A549 (cell line): ENCODE data around the gene SLIT3. TPM values are rescaled to one million over a fixed set of nuclear protein-coding genes. Genes with fewer than 3 reads are reported as not detected.

Source experiments
- ATAC-seq, 2 experiments: fragments of 200-7000 bp in 1 of 2; fragments of >200 bp in 1 of 2; cut with Nextera tagmentation in 1 of 2; cut with Tn5 transposase in 1 of 2; 3 replicates each; pipeline versions ENCODE4 v1.8.0 to v1.9.1; 2018 to 2020; ENCODE audit warnings: mild to moderate bottlenecking in 1 of 2, moderate library complexity in 1 of 2
- CTCF ChIA-PET: fragments of 300-600 bp; sonication (Branson Sonifier 250); formaldehyde crosslinking; extraction: SDS; loops from one replicate; lab custom pipeline; 2021; ENCODE audit warnings: antibody characterized with exemption, inconsistent platforms; lab: Yijun Ruan, JAX
- POLR2A ChIA-PET: fragments of 350-600 bp; formaldehyde crosslinking; extraction: SDS; loops from one replicate; lab custom pipeline; 2021; ENCODE audit warnings: antibody characterized with exemption, inconsistent platforms; lab: Yijun Ruan, JAX
- DNase-seq, 2 experiments: peaks; one replicate each; pipeline versions ENCODE4 v3.0.0 to v3.0.0-alpha.2; 2011 to 2016; ENCODE audit warnings: low read depth in 1 of 2, low spot score in 1 of 2
- FAIRE-seq: peaks from 2 replicates; lab custom pipeline; 2011; peaks lifted over from hg19 to GRCh38; lab: Jason Lieb, UNC
- H3K27ac ChIP-seq, 2 experiments: fragments of >200 bp; sonication (Bioruptor Twin); formaldehyde crosslinking; 3 replicates each; pipeline ENCODE4 v1.5.1; 2016 to 2017
- H3K4me1 ChIP-seq: fragments of >200 bp; sonication (Bioruptor Twin); formaldehyde crosslinking; 3 replicates; pipeline ENCODE4 v1.6.1; 2016
- H3K4me2 ChIP-seq: fragments of >200 bp; sonication (Bioruptor Twin); formaldehyde crosslinking; 3 replicates; pipeline ENCODE4 v1.6.1; 2016
- H3K4me3 ChIP-seq: fragments of >200 bp; sonication (Bioruptor Twin); formaldehyde crosslinking; 3 replicates; pipeline ENCODE4 v1.5.1; 2016
- H3K9me3 ChIP-seq: fragments of >200 bp; sonication (Bioruptor Twin); formaldehyde crosslinking; 3 replicates; pipeline ENCODE4 v1.6.1; 2016
- CBX2 ChIP-seq: fragments of 200-600 bp; sonication (generic); IDR thresholded peaks from 2 replicates; pipeline ENCODE4 v1.6.1; 2016; ENCODE audit warnings: low read depth, mild to moderate bottlenecking, borderline replicate concordance
- CBX8 ChIP-seq: fragments of 200-600 bp; sonication (generic); IDR thresholded peaks from 2 replicates; pipeline ENCODE4 v1.6.1; 2016
- CHD2 ChIP-seq: fragments of 150-350 bp; IDR thresholded peaks from 2 replicates; pipeline ENCODE4 v1.6.1; 2014; ENCODE audit warnings: low read length; ENCODE audit not compliant: partially characterized antibody
- EHF ChIP-seq: fragments of 250-450 bp; sonication (Bioruptor Pico); IDR thresholded peaks from 2 replicates; pipeline ENCODE4 v1.5.0; 2020; ENCODE audit warnings: mild to moderate bottlenecking
- EP300 ChIP-seq, 2 experiments: fragments of >200 bp; sonication (Bioruptor Twin); formaldehyde crosslinking; IDR thresholded peaks; 2 replicates in 1 of 2; 3 replicates in 1 of 2; pipeline ENCODE4 v1.6.1; 2016 to 2017
- ESRRA ChIP-seq: fragments of 150-350 bp; IDR thresholded peaks from 2 replicates; pipeline ENCODE4 v1.6.1; 2014; ENCODE audit warnings: mild to moderate bottlenecking, low read length, borderline replicate concordance
- FOSL2 ChIP-seq, 2 experiments: fragments of 450-650 bp in 1 of 2; fragments of >200 bp in 1 of 2; sonication (Bioruptor Twin) in 1 of 2; formaldehyde crosslinking; IDR thresholded peaks; 2 replicates each; pipeline versions ENCODE4 v1.5.0 to v1.6.1; 2016 to 2020; ENCODE audit warnings: mild to moderate bottlenecking in 1 of 2, moderate library complexity in 1 of 2
- HEYL ChIP-seq: fragments of 250-450 bp; sonication (Bioruptor Pico); IDR thresholded peaks from 2 replicates; pipeline ENCODE4 v1.8.0; 2021; ENCODE audit warnings: mild to moderate bottlenecking, moderate library complexity
- KDM1A ChIP-seq: fragments of 200-600 bp; sonication (generic); IDR thresholded peaks from 2 replicates; pipeline ENCODE4 v1.6.1; 2016; ENCODE audit warnings: low read depth, mild to moderate bottlenecking
- MAZ ChIP-seq: fragments of 150-350 bp; IDR thresholded peaks from 2 replicates; pipeline ENCODE4 v1.6.1; 2014; ENCODE audit warnings: antibody characterized with exemption, low read depth, low read length, borderline replicate concordance
- PHF8 ChIP-seq: fragments of 200-600 bp; sonication (generic); IDR thresholded peaks from 2 replicates; pipeline ENCODE4 v1.6.1; 2016; ENCODE audit warnings: low read depth, mild to moderate bottlenecking, antibody characterized with exemption, moderate library complexity, borderline replicate concordance
- RARB ChIP-seq: fragments of 250-450 bp; sonication (Bioruptor Pico); IDR thresholded peaks from 2 replicates; pipeline ENCODE4 v1.8.0; 2021; ENCODE audit warnings: mild to moderate bottlenecking, moderate library complexity
- RCOR1 ChIP-seq: fragments of 150-350 bp; IDR thresholded peaks from 2 replicates; pipeline ENCODE4 v1.6.1; 2014; ENCODE audit warnings: antibody characterized with exemption, low read length, low read depth
- RFX5 ChIP-seq: fragments of 450-650 bp; IDR thresholded peaks from 2 replicates; pipeline ENCODE4 v1.7.1; 2014; ENCODE audit warnings: antibody characterized with exemption, mild to moderate bottlenecking, moderate library complexity
- RNF2 ChIP-seq: fragments of 200-600 bp; sonication (generic); IDR thresholded peaks from 2 replicates; pipeline ENCODE4 v1.6.1; 2016; ENCODE audit warnings: low read depth, mild to moderate bottlenecking, antibody characterized with exemption, moderate library complexity, borderline replicate concordance
- SMC3 ChIP-seq: fragments of >200 bp; sonication (Bioruptor Twin); formaldehyde crosslinking; IDR thresholded peaks from 3 replicates; pipeline ENCODE4 v1.6.1; 2018; ENCODE audit warnings: inconsistent platforms
- SREBF2 ChIP-seq: fragments of 450-650 bp; IDR thresholded peaks from 2 replicates; pipeline ENCODE4 v1.6.1; 2014; ENCODE audit warnings: mild to moderate bottlenecking, moderate library complexity
- ZFP36 ChIP-seq: fragments of 450-650 bp; IDR thresholded peaks from 2 replicates; pipeline ENCODE4 v1.6.1; 2014; ENCODE audit warnings: borderline replicate concordance; ENCODE audit not compliant: partially characterized antibody
- ZNF302 ChIP-seq: fragments of 250-450 bp; sonication (Bioruptor Pico); IDR thresholded peaks from 2 replicates; pipeline ENCODE4 v1.9.0; 2021; ENCODE audit warnings: inconsistent platforms, mild to moderate bottlenecking, moderate library complexity
- ZSCAN20 ChIP-seq: fragments of 250-450 bp; sonication (Bioruptor Pico); IDR thresholded peaks from 2 replicates; pipeline ENCODE4 v1.8.0; 2022; ENCODE audit warnings: mild to moderate bottlenecking, moderate library complexity
- WGBS: methylation state at CpG from one replicate; pipeline ENCODE4 v1.1.6; 2017; ENCODE audit errors: missing lambda C conversion rate; 5-methylcytosine and 5-hydroxymethylcytosine counted together
- polyA plus RNA-seq, 4 experiments: library from polyadenylated mRNA; depleted of rRNA in 3 of 4; stranded (reverse); fragments of >200 nt; fragmentation: RNase III in 1 of 4; extraction: RNeasy Plus Mini Kit Qiagen cat#74134 plus additional on column Dnase treatment in 1 of 4; gene quantifications; 2 replicates in 3 of 4; 3 replicates in 1 of 4; pipeline ENCODE4 v1.2.3, GENCODE V29; 2011 to 2017
- TF ChIP-seq, protein P1 (sequence below): IDR thresholded peaks from 2 replicates; pipeline ENCODE4 v1.6.1; 2012
- TF ChIP-seq, protein P2 (sequence below): fragments of >200 bp; sonication (Bioruptor Twin); formaldehyde crosslinking; IDR thresholded peaks from 2 replicates; pipeline ENCODE4 v1.6.1; 2016
- TF ChIP-seq, protein P3 (sequence below): IDR thresholded peaks from 2 replicates; pipeline ENCODE4 v1.6.1; 2012
- TF ChIP-seq, protein P4 (sequence below): fragments of >200 bp; sonication (Bioruptor Twin); formaldehyde crosslinking; IDR thresholded peaks from 3 replicates; pipeline ENCODE4 v1.5.1; 2016

The SLIT3 gene
- polyA plus RNA-seq, 2 of the 4 experiments (the other 2 are of a cell fraction) = 12.7 to 22.9 TPM

DNA sequence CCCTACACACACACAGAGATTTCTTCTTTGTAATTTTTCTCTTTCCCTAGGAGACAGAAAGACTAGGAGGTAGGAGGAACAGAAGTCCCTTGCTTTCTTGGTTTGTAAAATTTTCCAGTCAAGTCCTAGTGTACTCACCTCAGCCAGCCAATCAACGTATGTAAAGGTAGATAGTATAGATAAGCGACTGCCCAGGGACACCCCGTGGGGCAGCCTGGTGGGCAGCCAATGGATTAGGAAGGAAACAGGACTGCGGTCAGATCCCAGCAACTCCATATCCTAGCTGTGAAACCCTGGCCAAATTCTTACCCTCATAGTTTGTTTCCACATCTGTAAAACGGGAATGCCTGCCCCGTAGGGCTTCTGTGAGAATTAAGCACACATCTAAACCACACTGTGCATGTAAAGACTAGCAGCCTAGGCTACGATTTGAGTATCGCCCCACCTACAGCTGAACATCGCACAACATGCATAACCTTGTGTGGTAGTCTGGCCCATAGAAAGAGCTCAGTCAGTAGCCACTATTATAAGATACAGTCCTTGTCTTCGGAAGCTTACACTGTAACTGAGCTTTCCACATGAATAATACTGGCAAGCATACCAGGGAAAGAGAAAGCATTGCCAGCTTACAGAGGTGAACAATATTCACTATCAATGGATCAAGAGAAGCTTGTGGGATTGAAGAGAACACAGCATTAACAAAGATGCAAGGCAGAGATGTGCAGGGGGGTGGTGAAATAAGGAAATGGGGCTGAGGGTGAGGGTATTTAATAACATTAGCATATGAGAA is 368.3 kb downstream of the SLIT3 start (continued):
- TF ChIP-seq CBX2 = no peak
- no peak for TF ChIP-seq EHF
- no peak for TF ChIP-seq FOSL2 (IDR thresholded peaks at IDR 0.05)
- TF ChIP-seq FOSL2 (CRISPR knock-in tag; IDR thresholded peaks at IDR 0.05) = no peak

DNA sequence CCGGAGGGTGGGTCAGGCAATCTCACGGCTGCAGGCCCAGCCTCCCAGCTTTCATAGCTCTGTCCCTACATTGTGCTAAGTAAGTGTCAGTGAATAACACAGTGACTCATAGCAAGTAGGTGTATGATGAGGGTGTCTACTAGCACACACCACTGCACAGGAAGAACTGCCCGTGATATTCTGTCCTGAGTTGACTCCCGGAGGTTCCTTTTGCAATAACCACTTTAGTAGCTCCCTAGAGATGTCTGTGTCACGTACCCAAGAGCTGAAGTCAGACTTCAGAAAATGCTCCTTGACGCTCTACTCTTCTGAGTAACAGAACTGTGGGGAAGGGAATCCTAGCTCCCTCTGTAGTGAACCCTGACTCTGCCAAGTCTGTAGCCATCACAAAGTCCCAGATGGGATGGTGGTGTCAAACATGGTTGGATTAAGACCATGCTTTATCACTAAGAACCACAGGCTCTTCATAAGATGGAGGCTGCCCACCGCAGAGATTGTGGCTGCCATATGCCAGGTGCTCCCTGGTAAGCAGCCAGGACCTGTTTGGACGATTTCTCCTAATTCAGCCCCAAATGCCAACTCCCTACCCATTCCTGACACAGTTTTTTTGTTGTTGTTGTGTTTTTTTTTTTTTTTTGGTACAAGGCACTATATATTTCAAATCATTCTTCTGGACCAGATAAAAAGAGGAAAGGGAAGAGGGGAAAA is 369.1 kb downstream of the SLIT3 start:
- H3K4me2 ChIP-seq = no peak overlapping the region

DNA sequence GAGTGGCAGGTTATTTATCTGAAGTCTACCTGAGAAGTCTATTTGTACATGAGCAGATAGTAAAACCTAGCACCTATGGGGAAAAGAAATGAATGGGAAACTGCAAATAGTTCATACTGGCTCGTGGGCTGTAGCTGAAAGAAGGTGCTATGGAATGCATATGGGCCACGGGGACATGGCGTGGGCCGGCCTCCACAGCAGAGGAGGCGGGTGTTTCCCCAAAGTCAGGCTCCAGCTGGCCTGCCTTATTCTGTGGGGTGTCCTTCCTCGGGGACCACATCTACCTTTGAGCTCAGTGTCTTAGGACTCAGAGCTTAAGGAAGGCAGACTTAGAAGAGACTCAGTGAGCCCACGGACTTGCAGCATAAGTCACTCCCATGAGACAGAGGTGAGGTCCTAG is 371.3 kb downstream of the SLIT3 start:
- Histone ChIP-seq H3K9me3 (no peaks in the 10 kb centered on the region), H3K4me2 (no peak overlapping the region), H3K4me1 (peaks cover 5% of the 10 kb centered on the region; the same call in 1 of the 3 replicates), H3K27ac (no peak overlapping the region), H3K4me3 (no peak overlapping the region)
- DNase-seq (no peak), FAIRE-seq (no peak), ATAC-seq (no peak)
- CTCF ChIA-PET = no interaction called here
- TF ChIP-seq RCOR1 (no peak), ZNF302 (CRISPR knock-in tag) (no peak), MAZ (no peak), SREBF2 (no peak), SMC3 (no peak)
- TF ChIP-seq, protein P1, sequence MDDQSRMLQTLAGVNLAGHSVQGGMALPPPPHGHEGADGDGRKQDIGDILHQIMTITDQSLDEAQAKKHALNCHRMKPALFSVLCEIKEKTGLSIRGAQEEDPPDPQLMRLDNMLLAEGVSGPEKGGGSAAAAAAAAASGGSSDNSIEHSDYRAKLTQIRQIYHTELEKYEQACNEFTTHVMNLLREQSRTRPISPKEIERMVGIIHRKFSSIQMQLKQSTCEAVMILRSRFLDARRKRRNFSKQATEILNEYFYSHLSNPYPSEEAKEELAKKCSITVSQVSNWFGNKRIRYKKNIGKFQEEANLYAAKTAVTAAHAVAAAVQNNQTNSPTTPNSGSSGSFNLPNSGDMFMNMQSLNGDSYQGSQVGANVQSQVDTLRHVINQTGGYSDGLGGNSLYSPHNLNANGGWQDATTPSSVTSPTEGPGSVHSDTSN = no peak
- TF ChIP-seq, protein P2, sequence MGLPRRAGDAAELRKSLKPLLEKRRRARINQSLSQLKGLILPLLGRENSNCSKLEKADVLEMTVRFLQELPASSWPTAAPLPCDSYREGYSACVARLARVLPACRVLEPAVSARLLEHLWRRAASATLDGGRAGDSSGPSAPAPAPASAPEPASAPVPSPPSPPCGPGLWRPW = no peak
- TF ChIP-seq, protein P3, sequence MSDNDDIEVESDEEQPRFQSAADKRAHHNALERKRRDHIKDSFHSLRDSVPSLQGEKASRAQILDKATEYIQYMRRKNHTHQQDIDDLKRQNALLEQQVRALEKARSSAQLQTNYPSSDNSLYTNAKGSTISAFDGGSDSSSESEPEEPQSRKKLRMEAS = no peak
- POLR2A ChIA-PET = no interaction called here
- WGBS = 75% methylated on average over 7 of the region's 7 CpGs

More for the DNA sequence above, 369.1 kb downstream of the SLIT3 start:
- TF ChIP-seq PHF8 (no peak), SMC3 (no peak), ZNF302 (CRISPR knock-in tag) (no peak), EP300 (IDR thresholded peaks at IDR 0.05) (no peak), CHD2 (no peak), RFX5 (no peak), EHF (no peak), RARB (CRISPR knock-in tag) (no peak)
- no peaks in the 10 kb centered on the region for H3K9me3 ChIP-seq
- H3K27ac ChIP-seq = no peak overlapping the region
- CTCF ChIA-PET = interaction anchor here (0.5 kb wide), 1 partner anchor 500 kb away, joined by 5 read pairs; no protein-coding TSS in a partner anchor
- H3K4me3 ChIP-seq = no peak overlapping the region
- FAIRE-seq (no peak), ATAC-seq (peak; percentile 44 to 64; a peak in 4 of 6 replicates), DNase-seq (no peak)
- 75% methylated on average over 8 of the region's 8 CpGs for WGBS
- POLR2A ChIA-PET = no interaction called here
- H3K4me1 ChIP-seq = peaks cover 5% of the 10 kb centered on the region; the same call in 1 of the 3 replicates

DNA sequence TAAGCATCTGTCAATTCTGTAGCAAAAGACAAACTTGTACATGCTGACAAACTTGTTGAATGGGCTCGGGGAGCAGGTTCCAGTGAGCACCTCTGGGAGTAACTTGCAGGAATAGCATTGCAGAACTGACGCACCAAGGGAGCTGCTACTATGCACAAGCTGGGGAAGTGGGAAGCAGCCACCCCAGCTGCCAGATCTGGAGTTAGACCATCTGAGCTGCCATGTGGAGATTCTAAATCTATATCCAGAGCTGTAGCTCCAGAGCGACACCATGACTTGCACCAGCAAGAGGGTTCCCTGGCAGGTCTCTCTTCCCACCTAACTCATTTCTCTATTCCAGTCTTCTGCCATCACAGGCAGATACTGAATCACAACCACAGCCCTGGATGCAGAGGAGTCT is 375.8 kb downstream of the SLIT3 start:
- CTCF ChIA-PET = interaction anchor here (0.7 to 1.5 kb wide), 3 partner anchors 16 to 219 kb away, joined by 3 to 4 read pairs (median 3); no protein-coding TSS in a partner anchor
- Histone ChIP-seq H3K9me3 (no peaks in the 10 kb centered on the region), H3K27ac (no peak overlapping the region), H3K4me3 (no peak overlapping the region), H3K4me1 (no peaks in the 10 kb centered on the region), H3K4me2 (no peak overlapping the region)
- ATAC-seq = no peak
- TF ChIP-seq KDM1A (no peak), RNF2 (no peak), CBX8 (no peak), SREBF2 (no peak), HEYL (CRISPR knock-in tag) (no peak), ZSCAN20 (no peak), ZFP36 (no peak), ESRRA (no peak)
- TF ChIP-seq, protein P4, sequence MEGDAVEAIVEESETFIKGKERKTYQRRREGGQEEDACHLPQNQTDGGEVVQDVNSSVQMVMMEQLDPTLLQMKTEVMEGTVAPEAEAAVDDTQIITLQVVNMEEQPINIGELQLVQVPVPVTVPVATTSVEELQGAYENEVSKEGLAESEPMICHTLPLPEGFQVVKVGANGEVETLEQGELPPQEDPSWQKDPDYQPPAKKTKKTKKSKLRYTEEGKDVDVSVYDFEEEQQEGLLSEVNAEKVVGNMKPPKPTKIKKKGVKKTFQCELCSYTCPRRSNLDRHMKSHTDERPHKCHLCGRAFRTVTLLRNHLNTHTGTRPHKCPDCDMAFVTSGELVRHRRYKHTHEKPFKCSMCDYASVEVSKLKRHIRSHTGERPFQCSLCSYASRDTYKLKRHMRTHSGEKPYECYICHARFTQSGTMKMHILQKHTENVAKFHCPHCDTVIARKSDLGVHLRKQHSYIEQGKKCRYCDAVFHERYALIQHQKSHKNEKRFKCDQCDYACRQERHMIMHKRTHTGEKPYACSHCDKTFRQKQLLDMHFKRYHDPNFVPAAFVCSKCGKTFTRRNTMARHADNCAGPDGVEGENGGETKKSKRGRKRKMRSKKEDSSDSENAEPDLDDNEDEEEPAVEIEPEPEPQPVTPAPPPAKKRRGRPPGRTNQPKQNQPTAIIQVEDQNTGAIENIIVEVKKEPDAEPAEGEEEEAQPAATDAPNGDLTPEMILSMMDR = no peak
- DNase-seq = no peak
- POLR2A ChIA-PET = no interaction called here
- FAIRE-seq = no peak
- 89% methylated on average over 3 of the region's 3 CpGs for WGBS
